ENCODE results near the gene NR2C1.

Gene NR2C1

GRCh38 chr12:95014554-95014953, 58.9 kb downstream of the NR2C1 start:
- no peaks in the 10 kb centered on the region for H3K4me1 ChIP-seq (ENCODE audit: control insufficient read depth in 5 of 5, insufficient read depth in 5 of 5, low read length in 5 of 5)
- peaks cover 0 to 2% (median 0%) of the 10 kb centered on the region in 5 donors for H3K9me3 ChIP-seq (ENCODE audit: control insufficient read depth in 5 of 5, low read length in 5 of 5)
- no peak overlapping the region for H3K9ac ChIP-seq (ENCODE audit: low read length in 5 of 5)
- H3K4me3 ChIP-seq (ENCODE audit: low read depth in 1 of 5, low read length in 5 of 5) = no peak overlapping the region
- no peaks in the 10 kb centered on the region for H3K27me3 ChIP-seq (ENCODE audit: control insufficient read depth in 5 of 5, insufficient read depth in 4 of 5, low read length in 5 of 5)
- H3K36me3 ChIP-seq (ENCODE audit: control insufficient read depth in 5 of 5, insufficient read depth in 5 of 5, low read length in 5 of 5) = peaks cover 0 to 2% (median 2%) of the 10 kb centered on the region in 5 donors
- H3K27ac ChIP-seq (ENCODE audit: low read depth, low read length) = no peak overlapping the region

GRCh38 chr12:95006206-95006605, 67.2 kb downstream of the NR2C1 start:
- Histone ChIP-seq H3K4me1 (ENCODE audit: control insufficient read depth in 5 of 5, insufficient read depth in 5 of 5, low read length in 5 of 5) (peaks cover 7 to 16% (median 13%) of the 10 kb centered on the region in 5 donors), H3K4me3 (ENCODE audit: low read depth in 1 of 5, low read length in 5 of 5) (no peak overlapping the region), H3K36me3 (ENCODE audit: control insufficient read depth in 5 of 5, insufficient read depth in 5 of 5, low read length in 5 of 5) (peaks cover 0 to under 1% (median 0%) of the 10 kb centered on the region in 5 donors), H3K27me3 (ENCODE audit: control insufficient read depth in 5 of 5, insufficient read depth in 4 of 5, low read length in 5 of 5) (peaks cover 0 to 2% (median 0%) of the 10 kb centered on the region in 5 donors), H3K9me3 (ENCODE audit: control insufficient read depth in 5 of 5, low read length in 5 of 5) (peaks cover 0 to 10% (median 10%) of the 10 kb centered on the region in 5 donors), H3K27ac (ENCODE audit: low read depth, low read length) (no peak overlapping the region), H3K9ac (ENCODE audit: low read length in 5 of 5) (no peak overlapping the region)

DNA sequence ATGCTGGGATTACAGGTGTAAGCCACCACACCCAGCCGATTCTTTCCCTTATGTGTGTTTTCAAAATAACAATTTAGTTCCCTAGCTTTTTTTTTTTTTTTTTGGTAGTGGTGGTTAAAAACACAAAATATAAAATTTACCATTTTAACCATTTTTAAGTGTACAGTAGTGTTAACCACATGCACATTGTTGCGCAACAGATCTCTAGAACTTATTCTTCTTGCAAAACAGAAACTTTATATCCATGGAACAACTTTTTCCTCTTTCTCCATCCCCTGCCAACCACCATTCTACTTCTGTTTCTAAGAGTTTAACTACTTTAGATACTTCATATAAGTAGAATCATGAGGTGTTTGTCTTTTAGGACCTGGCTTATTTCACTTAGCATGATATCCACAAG, 68.8 kb downstream of the NR2C1 start:
- peaks cover 0 to 2% (median 0%) of the 10 kb centered on the region in 5 donors for H3K27me3 ChIP-seq (ENCODE audit: control insufficient read depth in 5 of 5, insufficient read depth in 4 of 5, low read length in 5 of 5)
- H3K9me3 ChIP-seq (ENCODE audit: control insufficient read depth in 5 of 5, low read length in 5 of 5) = peaks cover 0 to 10% (median 10%) of the 10 kb centered on the region in 5 donors
- no peak overlapping the region for H3K27ac ChIP-seq (ENCODE audit: low read depth, low read length)
- peaks cover 7 to 18% (median 13%) of the 10 kb centered on the region in 5 donors for H3K4me1 ChIP-seq (ENCODE audit: control insufficient read depth in 5 of 5, insufficient read depth in 5 of 5, low read length in 5 of 5)
- H3K9ac ChIP-seq (ENCODE audit: low read length in 5 of 5) = no peak overlapping the region
- peaks cover 0 to 5% (median 3%) of the 10 kb centered on the region in 5 donors for H3K36me3 ChIP-seq (ENCODE audit: control insufficient read depth in 5 of 5, insufficient read depth in 5 of 5, low read length in 5 of 5)
- no peak overlapping the region for H3K4me3 ChIP-seq (ENCODE audit: low read depth in 1 of 5, low read length in 5 of 5)

GRCh38 chr12:95003921-95004272, 69.5 kb downstream of the NR2C1 start:
- peaks cover 7 to 18% (median 13%) of the 10 kb centered on the region in 5 donors for H3K4me1 ChIP-seq (ENCODE audit: control insufficient read depth in 5 of 5, insufficient read depth in 5 of 5, low read length in 5 of 5)
- peaks cover 0 to 5% (median 3%) of the 10 kb centered on the region in 5 donors for H3K36me3 ChIP-seq (ENCODE audit: control insufficient read depth in 5 of 5, insufficient read depth in 5 of 5, low read length in 5 of 5)
- peaks cover 0 to 2% (median 0%) of the 10 kb centered on the region in 5 donors for H3K27me3 ChIP-seq (ENCODE audit: control insufficient read depth in 5 of 5, insufficient read depth in 4 of 5, low read length in 5 of 5)
- H3K9me3 ChIP-seq (ENCODE audit: control insufficient read depth in 5 of 5, low read length in 5 of 5) = peaks cover 0 to 10% (median 10%) of the 10 kb centered on the region in 5 donors
- peak overlapping the region; percentile 75 for H3K27ac ChIP-seq (ENCODE audit: low read depth, low read length)
- peak overlapping the region; percentile 67 to 98 (median 79) for H3K4me3 ChIP-seq (ENCODE audit: low read depth in 1 of 5, low read length in 5 of 5)
- H3K9ac ChIP-seq (ENCODE audit: low read length in 5 of 5) = peak overlapping the region in 4 of 5 donors; percentile 65 to 98 (median 80)

DNA sequence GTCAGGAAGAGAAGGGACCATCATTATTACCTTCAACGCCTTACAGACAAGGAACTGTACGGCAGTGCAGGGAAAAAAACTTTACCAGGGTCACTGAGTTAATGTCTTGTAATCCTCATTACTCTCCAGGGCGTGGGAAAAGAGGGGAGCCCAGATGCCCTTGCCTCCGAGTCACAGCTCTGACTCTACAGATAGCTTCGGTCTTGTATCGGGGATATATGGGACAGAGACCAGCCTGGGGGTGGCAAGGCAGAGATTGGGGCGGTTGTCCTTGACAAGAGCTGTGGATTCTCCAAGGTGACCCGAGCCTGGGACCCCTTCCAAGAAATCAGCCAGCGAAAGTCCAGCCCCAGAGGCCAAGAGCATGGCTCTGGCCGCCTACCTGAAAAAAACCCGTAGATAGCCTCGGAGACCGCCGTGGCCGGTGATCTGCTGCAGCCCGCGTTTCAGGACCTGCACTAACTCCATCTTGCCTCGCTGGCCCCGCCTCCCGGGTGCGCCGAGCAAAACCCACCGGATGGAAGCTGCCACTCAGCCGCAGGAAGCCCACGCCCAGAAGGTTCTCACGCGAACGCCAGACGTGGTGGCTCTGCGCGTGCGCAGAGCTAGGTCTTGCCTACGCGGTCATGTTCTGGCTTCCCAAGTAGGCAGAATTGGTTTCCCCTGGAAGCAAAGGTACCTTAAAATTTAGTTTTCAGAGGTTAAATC, 70.1 kb downstream of the NR2C1 start, which contains the start of gene NDUFA12:
Gene NDUFA12 (minus strand): TSS at position 485 of the 708 bp plus-strand sequence. CDS start 17 bp downstream, at position 468.
- H3K27me3 ChIP-seq (ENCODE audit: control insufficient read depth in 5 of 5, insufficient read depth in 4 of 5, low read length in 5 of 5) = peaks cover 0 to 2% (median 0%) of the 10 kb centered on the region in 5 donors
- H3K9me3 ChIP-seq (ENCODE audit: control insufficient read depth in 5 of 5, low read length in 5 of 5) = peaks cover 0 to 10% (median 7%) of the 10 kb centered on the region in 5 donors
- peak within 1 kb of the TSS; percentile 75 for H3K27ac ChIP-seq (ENCODE audit: low read depth, low read length)
- H3K4me3 ChIP-seq (ENCODE audit: low read depth in 1 of 5, low read length in 5 of 5) = peak within 1 kb of the TSS; percentile 72 to 99 (median 89)
- H3K4me1 ChIP-seq (ENCODE audit: control insufficient read depth in 5 of 5, insufficient read depth in 5 of 5, low read length in 5 of 5) = peaks cover 7 to 18% (median 14%) of the 10 kb centered on the region in 5 donors
- peak within 1 kb of the TSS; percentile 65 to 98 (median 76) for H3K9ac ChIP-seq (ENCODE audit: low read length in 5 of 5)
- H3K36me3 ChIP-seq (ENCODE audit: control insufficient read depth in 5 of 5, insufficient read depth in 5 of 5, low read length in 5 of 5) = peaks cover 0 to 5% (median 3%) of the 10 kb centered on the region in 5 donors

DNA sequence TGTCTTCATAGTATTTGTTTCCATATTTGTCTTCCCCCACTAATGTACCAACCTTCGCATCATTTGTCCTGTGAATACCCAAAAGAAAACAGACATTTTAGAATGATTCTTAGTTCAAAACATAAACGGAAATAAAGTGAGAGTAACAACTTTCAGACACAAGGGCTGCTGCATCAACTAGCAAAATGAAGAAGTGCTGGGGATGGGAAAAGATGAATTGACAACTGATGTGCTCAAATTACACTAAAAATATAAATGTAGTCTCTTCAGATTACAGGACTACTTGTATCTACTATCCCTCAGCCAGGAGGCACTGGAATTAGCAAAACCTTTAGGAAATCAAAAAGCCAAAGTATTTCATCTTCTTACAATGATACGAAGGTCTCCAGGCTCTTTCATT, 70.7 kb downstream of the NR2C1 start:
- Histone ChIP-seq H3K4me3 (ENCODE audit: low read depth in 1 of 5, low read length in 5 of 5) (peak overlapping the region; percentile 72 to 99 (median 89)), H3K4me1 (ENCODE audit: control insufficient read depth in 5 of 5, insufficient read depth in 5 of 5, low read length in 5 of 5) (peaks cover 7 to 18% (median 16%) of the 10 kb centered on the region in 5 donors), H3K9me3 (ENCODE audit: control insufficient read depth in 5 of 5, low read length in 5 of 5) (peaks cover 0 to 7% (median 3%) of the 10 kb centered on the region in 5 donors), H3K9ac (ENCODE audit: low read length in 5 of 5) (peak overlapping the region; percentile 65 to 98 (median 76)), H3K36me3 (ENCODE audit: control insufficient read depth in 5 of 5, insufficient read depth in 5 of 5, low read length in 5 of 5) (peaks cover 0 to 5% (median 3%) of the 10 kb centered on the region in 5 donors), H3K27me3 (ENCODE audit: control insufficient read depth in 5 of 5, insufficient read depth in 4 of 5, low read length in 5 of 5) (peaks cover 0 to 2% (median 0%) of the 10 kb centered on the region in 5 donors), H3K27ac (ENCODE audit: low read depth, low read length) (peak overlapping the region; percentile 75)

DNA sequence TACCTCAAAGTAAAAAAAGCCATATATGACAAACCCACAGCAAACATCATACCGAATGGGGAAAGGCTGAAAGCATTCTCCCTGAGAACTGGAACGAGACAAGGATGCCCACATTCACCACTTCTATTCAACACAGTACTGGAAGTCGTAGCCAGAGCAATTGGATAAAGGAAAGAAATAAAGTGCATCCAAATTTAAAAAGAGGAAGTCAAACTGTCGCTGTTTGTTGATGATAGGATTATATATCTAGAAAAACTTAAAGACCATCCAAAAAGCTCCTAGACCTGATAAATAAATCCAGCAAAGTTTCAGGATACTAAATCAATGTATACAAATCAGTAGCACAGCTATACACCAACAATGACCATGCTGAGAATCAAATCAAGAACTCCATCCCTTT, 75.1 kb downstream of the NR2C1 start:
- peaks cover 4 to 13% (median 11%) of the 10 kb centered on the region in 5 donors for H3K4me1 ChIP-seq (ENCODE audit: control insufficient read depth in 5 of 5, insufficient read depth in 5 of 5, low read length in 5 of 5)
- no peaks in the 10 kb centered on the region for H3K9me3 ChIP-seq (ENCODE audit: control insufficient read depth in 5 of 5, low read length in 5 of 5)
- peaks cover 0 to 17% (median 14%) of the 10 kb centered on the region in 5 donors for H3K36me3 ChIP-seq (ENCODE audit: control insufficient read depth in 5 of 5, insufficient read depth in 5 of 5, low read length in 5 of 5)
- H3K4me3 ChIP-seq (ENCODE audit: low read depth in 1 of 5, low read length in 5 of 5) = no peak overlapping the region
- no peak overlapping the region for H3K9ac ChIP-seq (ENCODE audit: low read length in 5 of 5)
- H3K27me3 ChIP-seq (ENCODE audit: control insufficient read depth in 5 of 5, insufficient read depth in 4 of 5, low read length in 5 of 5) = no peaks in the 10 kb centered on the region
- no peak overlapping the region for H3K27ac ChIP-seq (ENCODE audit: low read depth, low read length)

DNA sequence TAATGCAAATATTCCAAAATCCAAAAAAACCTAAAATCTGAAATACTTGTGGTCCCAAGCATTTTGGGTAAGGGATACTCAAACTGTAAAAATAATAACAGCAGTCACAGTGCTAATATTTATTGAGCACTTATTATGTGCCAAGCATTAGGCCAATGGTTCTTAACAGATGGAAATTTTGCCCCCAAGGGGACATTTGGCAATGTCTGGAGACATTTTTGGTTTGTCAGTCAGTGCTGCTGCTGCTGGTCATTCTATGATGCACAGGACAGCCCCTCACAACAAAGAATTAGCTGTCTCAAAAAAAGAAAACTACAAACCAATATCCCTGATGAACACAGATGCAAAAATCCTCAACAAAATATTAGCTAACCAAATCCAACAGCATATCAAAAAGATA, 75.7 kb downstream of the NR2C1 start:
- Histone ChIP-seq H3K4me3 (ENCODE audit: low read depth in 1 of 5, low read length in 5 of 5) (no peak overlapping the region), H3K27me3 (ENCODE audit: control insufficient read depth in 5 of 5, insufficient read depth in 4 of 5, low read length in 5 of 5) (no peaks in the 10 kb centered on the region), H3K27ac (ENCODE audit: low read depth, low read length) (no peak overlapping the region), H3K9me3 (ENCODE audit: control insufficient read depth in 5 of 5, low read length in 5 of 5) (no peaks in the 10 kb centered on the region), H3K9ac (ENCODE audit: low read length in 5 of 5) (no peak overlapping the region), H3K36me3 (ENCODE audit: control insufficient read depth in 5 of 5, insufficient read depth in 5 of 5, low read length in 5 of 5) (peaks cover 0 to 18% (median 14%) of the 10 kb centered on the region in 5 donors), H3K4me1 (ENCODE audit: control insufficient read depth in 5 of 5, insufficient read depth in 5 of 5, low read length in 5 of 5) (peaks cover 0 to 9% (median 5%) of the 10 kb centered on the region in 5 donors)

GRCh38 chr12:94997061-94997460, 76.4 kb downstream of the NR2C1 start:
- Histone ChIP-seq H3K9me3 (ENCODE audit: control insufficient read depth in 5 of 5, low read length in 5 of 5) (no peaks in the 10 kb centered on the region), H3K4me3 (ENCODE audit: low read depth in 1 of 5, low read length in 5 of 5) (no peak overlapping the region), H3K4me1 (ENCODE audit: control insufficient read depth in 5 of 5, insufficient read depth in 5 of 5, low read length in 5 of 5) (peaks cover 0 to 5% (median 0%) of the 10 kb centered on the region in 5 donors), H3K9ac (ENCODE audit: low read length in 5 of 5) (no peak overlapping the region), H3K36me3 (ENCODE audit: control insufficient read depth in 5 of 5, insufficient read depth in 5 of 5, low read length in 5 of 5) (peaks cover 4 to 24% (median 16%) of the 10 kb centered on the region in 5 donors), H3K27ac (ENCODE audit: low read depth, low read length) (no peak overlapping the region), H3K27me3 (ENCODE audit: control insufficient read depth in 5 of 5, insufficient read depth in 4 of 5, low read length in 5 of 5) (no peaks in the 10 kb centered on the region)

DNA sequence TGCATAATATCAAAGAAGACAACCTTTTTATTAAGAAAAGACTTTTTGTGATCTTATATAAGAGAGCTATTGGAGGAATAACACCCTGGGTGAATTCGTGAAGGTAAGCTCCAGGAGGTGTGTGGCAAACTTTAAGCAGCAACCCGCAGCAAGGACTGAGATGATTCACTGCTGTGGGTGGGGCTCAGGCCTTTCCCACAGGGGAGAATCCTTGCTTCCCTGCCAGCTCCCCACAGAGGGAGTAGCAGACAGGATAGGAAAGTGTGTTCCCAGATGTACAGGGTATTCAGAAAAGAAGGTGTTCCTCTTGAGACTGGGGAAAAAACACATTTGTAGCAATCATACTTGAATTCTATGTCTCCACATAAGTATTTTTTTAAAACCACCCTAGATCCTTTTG, 79.1 kb downstream of the NR2C1 start:
- no peaks in the 10 kb centered on the region for H3K27me3 ChIP-seq (ENCODE audit: control insufficient read depth in 5 of 5, insufficient read depth in 4 of 5, low read length in 5 of 5)
- H3K27ac ChIP-seq (ENCODE audit: low read depth, low read length) = no peak overlapping the region
- peaks cover 0 to 5% (median 0%) of the 10 kb centered on the region in 5 donors for H3K4me1 ChIP-seq (ENCODE audit: control insufficient read depth in 5 of 5, insufficient read depth in 5 of 5, low read length in 5 of 5)
- H3K36me3 ChIP-seq (ENCODE audit: control insufficient read depth in 5 of 5, insufficient read depth in 5 of 5, low read length in 5 of 5) = peaks cover 7 to 26% (median 14%) of the 10 kb centered on the region in 5 donors
- H3K9ac ChIP-seq (ENCODE audit: low read length in 5 of 5) = no peak overlapping the region
- H3K9me3 ChIP-seq (ENCODE audit: control insufficient read depth in 5 of 5, low read length in 5 of 5) = no peaks in the 10 kb centered on the region
- H3K4me3 ChIP-seq (ENCODE audit: low read depth in 1 of 5, low read length in 5 of 5) = no peak overlapping the region
